Measurements from ENCODE around the gene CHD6.

Gene CHD6

GRCh38 chr20:41463567-41463966, 154.6 kb downstream of the CHD6 start:
- no peak for DNase-seq (ENCODE audit: low read depth)

GRCh38 chr20:41462372-41463161, 155.6 kb downstream of the CHD6 start:
- no peak for DNase-seq (ENCODE audit: low read depth)

- DNase-seq (ENCODE audit: low read depth) = no peak
Observed at GRCh38 chr20:41458761-41459160, 159.4 kb downstream of the CHD6 start.

GRCh38 chr20:41457173-41457857, 160.9 kb downstream of the CHD6 start:
- no peak for DNase-seq (ENCODE audit: low read depth)

- no peak for DNase-seq (ENCODE audit: low read depth)
Observed at GRCh38 chr20:41456351-41456750, 161.8 kb downstream of the CHD6 start.

GRCh38 chr20:41454250-41454649, 163.9 kb downstream of the CHD6 start:
- DNase-seq (ENCODE audit: low read depth) = no peak

GRCh38 chr20:41453010-41453950, 164.9 kb downstream of the CHD6 start:
- DNase-seq (ENCODE audit: low read depth) = no peak

GRCh38 chr20:41452226-41452625, 166.0 kb downstream of the CHD6 start:
- no peak for DNase-seq (ENCODE audit: low read depth)

- DNase-seq (ENCODE audit: low read depth) = no peak
Observed at GRCh38 chr20:41447006-41447405, 171.2 kb downstream of the CHD6 start.

GRCh38 chr20:41446456-41446855, 171.7 kb downstream of the CHD6 start:
- DNase-seq (ENCODE audit: low read depth) = no peak

GRCh38 chr20:41444821-41445220, 173.4 kb downstream of the CHD6 start:
- DNase-seq (ENCODE audit: low read depth) = no peak

GRCh38 chr20:41443691-41444090, 174.5 kb downstream of the CHD6 start:
- no peak for DNase-seq (ENCODE audit: low read depth)

- DNase-seq (ENCODE audit: low read depth) = no peak
Observed at GRCh38 chr20:41440882-41441281, 177.3 kb downstream of the CHD6 start.

GRCh38 chr20:41437836-41438235, 180.3 kb downstream of the CHD6 start:
- no peak for DNase-seq (ENCODE audit: low read depth)

- DNase-seq (ENCODE audit: low read depth) = no peak
Observed at GRCh38 chr20:41436679-41437078, 181.5 kb downstream of the CHD6 start.

GRCh38 chr20:41433203-41433602, 185.0 kb downstream of the CHD6 start:
- no peak for DNase-seq (ENCODE audit: low read depth)

GRCh38 chr20:41432746-41433145, 185.4 kb downstream of the CHD6 start:
- no peak for DNase-seq (ENCODE audit: low read depth)

GRCh38 chr20:41428285-41428684, 189.9 kb downstream of the CHD6 start:
- no peak for DNase-seq (ENCODE audit: low read depth)

GRCh38 chr20:41427833-41428232, 190.3 kb downstream of the CHD6 start:
- DNase-seq (ENCODE audit: low read depth) = no peak

GRCh38 chr20:41426976-41427375, 191.2 kb downstream of the CHD6 start:
- no peak for DNase-seq (ENCODE audit: low read depth)

GRCh38 chr20:41426086-41426830, 191.9 kb downstream of the CHD6 start:
- DNase-seq (ENCODE audit: low read depth) = no peak
